Liver (tissue), 3 donors: ENCODE data around the gene NOS1AP.

Source experiments
- GABPA ChIP-seq, 2 donors: IDR thresholded peaks in 1 of 2; conservative IDR thresholded peaks in 1 of 2; 2 replicates each; pipeline ENCODE4 v1.6.1; 2016; ENCODE audit warnings: antibody characterized with exemption in 2 of 2, mild to moderate bottlenecking in 1 of 2, moderate library complexity in 1 of 2
- JUND ChIP-seq, 2 donors: IDR thresholded peaks; 2 replicates each; pipeline ENCODE4 v1.6.1; 2016; ENCODE audit warnings: antibody characterized with exemption in 2 of 2
- TAF1 ChIP-seq: conservative IDR thresholded peaks from 2 replicates; pipeline ENCODE4 v1.6.1; 2016; ENCODE audit warnings: antibody characterized with exemption, mild to moderate bottlenecking
- YY1 ChIP-seq: IDR thresholded peaks from 2 replicates; pipeline ENCODE4 v1.6.1; 2016; ENCODE audit warnings: antibody characterized with exemption, mild to moderate bottlenecking
- TF ChIP-seq, protein P1 (sequence below): fragments of 150-350 bp; IDR thresholded peaks from 2 replicates; pipeline ENCODE4 v1.5.1; 2017; ENCODE audit warnings: improper control_type of control experiment, low read depth, low read length; ENCODE audit not compliant: missing input control
- TF ChIP-seq, protein P2 (sequence below): IDR thresholded peaks from 2 replicates; pipeline ENCODE4 v1.6.1; 2016; ENCODE audit warnings: antibody characterized with exemption, mild to moderate bottlenecking
- donor health status: healthy.
- donor health status: healthy.

DNA sequence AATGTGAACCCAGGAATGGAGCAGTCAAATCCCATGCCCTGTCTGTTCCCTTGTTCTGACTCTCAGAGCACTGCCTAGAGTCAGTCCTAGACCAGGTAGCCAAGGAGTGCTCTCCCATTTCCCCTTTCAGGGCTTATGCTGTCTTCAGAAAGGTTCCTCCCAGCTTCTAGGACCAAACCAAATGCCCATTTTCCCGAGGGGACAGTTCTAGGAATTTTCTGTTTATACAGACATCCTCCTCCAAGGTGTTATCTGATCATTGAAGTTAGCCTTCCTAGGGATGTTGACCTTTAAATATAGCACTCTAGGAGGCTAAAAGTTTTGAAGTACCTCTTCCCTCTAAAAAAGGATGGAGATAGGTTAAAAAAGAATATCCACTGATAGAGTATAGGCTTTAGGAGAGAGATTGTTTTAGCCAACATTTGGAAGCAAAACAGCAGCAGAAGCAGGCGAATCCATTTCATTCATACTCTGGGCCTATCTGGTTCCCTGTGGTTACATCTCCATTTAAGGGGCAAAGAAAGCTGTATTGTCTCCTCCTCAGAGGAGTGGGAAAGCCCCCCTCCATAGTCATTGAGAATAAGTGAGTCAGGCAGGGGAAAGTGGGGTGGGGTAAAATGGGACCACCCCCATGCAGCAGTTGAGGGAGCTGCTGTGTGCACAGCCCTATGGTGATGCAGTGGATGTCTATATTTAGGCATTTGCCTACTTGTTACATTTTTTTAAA lies 180.7 kb downstream of the NOS1AP start:
- TF ChIP-seq, protein P1, sequence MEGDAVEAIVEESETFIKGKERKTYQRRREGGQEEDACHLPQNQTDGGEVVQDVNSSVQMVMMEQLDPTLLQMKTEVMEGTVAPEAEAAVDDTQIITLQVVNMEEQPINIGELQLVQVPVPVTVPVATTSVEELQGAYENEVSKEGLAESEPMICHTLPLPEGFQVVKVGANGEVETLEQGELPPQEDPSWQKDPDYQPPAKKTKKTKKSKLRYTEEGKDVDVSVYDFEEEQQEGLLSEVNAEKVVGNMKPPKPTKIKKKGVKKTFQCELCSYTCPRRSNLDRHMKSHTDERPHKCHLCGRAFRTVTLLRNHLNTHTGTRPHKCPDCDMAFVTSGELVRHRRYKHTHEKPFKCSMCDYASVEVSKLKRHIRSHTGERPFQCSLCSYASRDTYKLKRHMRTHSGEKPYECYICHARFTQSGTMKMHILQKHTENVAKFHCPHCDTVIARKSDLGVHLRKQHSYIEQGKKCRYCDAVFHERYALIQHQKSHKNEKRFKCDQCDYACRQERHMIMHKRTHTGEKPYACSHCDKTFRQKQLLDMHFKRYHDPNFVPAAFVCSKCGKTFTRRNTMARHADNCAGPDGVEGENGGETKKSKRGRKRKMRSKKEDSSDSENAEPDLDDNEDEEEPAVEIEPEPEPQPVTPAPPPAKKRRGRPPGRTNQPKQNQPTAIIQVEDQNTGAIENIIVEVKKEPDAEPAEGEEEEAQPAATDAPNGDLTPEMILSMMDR = no peak
- TF ChIP-seq, protein P2, sequence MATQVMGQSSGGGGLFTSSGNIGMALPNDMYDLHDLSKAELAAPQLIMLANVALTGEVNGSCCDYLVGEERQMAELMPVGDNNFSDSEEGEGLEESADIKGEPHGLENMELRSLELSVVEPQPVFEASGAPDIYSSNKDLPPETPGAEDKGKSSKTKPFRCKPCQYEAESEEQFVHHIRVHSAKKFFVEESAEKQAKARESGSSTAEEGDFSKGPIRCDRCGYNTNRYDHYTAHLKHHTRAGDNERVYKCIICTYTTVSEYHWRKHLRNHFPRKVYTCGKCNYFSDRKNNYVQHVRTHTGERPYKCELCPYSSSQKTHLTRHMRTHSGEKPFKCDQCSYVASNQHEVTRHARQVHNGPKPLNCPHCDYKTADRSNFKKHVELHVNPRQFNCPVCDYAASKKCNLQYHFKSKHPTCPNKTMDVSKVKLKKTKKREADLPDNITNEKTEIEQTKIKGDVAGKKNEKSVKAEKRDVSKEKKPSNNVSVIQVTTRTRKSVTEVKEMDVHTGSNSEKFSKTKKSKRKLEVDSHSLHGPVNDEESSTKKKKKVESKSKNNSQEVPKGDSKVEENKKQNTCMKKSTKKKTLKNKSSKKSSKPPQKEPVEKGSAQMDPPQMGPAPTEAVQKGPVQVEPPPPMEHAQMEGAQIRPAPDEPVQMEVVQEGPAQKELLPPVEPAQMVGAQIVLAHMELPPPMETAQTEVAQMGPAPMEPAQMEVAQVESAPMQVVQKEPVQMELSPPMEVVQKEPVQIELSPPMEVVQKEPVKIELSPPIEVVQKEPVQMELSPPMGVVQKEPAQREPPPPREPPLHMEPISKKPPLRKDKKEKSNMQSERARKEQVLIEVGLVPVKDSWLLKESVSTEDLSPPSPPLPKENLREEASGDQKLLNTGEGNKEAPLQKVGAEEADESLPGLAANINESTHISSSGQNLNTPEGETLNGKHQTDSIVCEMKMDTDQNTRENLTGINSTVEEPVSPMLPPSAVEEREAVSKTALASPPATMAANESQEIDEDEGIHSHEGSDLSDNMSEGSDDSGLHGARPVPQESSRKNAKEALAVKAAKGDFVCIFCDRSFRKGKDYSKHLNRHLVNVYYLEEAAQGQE = no peak
- TF ChIP-seq GABPA (IDR thresholded peaks at IDR 0.05 in 1 of 2, conservative IDR thresholded peaks at IDR 0.05 in 1 of 2) (no peak), YY1 (no peak), JUND (IDR thresholded peaks at IDR 0.05) (no peak), TAF1 (no peak)
